ENCODE measurements around the gene TMC8. TPM values are rescaled to one million over a fixed set of nuclear protein-coding genes. Genes with fewer than 3 reads are reported as not detected.
A peak's percentile ranks its signal among the peaks of the same experiment; 100 is the strongest.
"Not testable (repeated sequence)": the region's sequence is repeated elsewhere in the genome, so short reads cannot be mapped to it uniquely, and the experiment has no call there.

The TMC8 gene, protein sequence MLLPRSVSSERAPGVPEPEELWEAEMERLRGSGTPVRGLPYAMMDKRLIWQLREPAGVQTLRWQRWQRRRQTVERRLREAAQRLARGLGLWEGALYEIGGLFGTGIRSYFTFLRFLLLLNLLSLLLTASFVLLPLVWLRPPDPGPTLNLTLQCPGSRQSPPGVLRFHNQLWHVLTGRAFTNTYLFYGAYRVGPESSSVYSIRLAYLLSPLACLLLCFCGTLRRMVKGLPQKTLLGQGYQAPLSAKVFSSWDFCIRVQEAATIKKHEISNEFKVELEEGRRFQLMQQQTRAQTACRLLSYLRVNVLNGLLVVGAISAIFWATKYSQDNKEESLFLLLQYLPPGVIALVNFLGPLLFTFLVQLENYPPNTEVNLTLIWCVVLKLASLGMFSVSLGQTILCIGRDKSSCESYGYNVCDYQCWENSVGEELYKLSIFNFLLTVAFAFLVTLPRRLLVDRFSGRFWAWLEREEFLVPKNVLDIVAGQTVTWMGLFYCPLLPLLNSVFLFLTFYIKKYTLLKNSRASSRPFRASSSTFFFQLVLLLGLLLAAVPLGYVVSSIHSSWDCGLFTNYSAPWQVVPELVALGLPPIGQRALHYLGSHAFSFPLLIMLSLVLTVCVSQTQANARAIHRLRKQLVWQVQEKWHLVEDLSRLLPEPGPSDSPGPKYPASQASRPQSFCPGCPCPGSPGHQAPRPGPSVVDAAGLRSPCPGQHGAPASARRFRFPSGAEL
- total RNA-seq (100 to 1,000 TPM; 117 to 126 TPM), polyA plus RNA-seq (139 TPM)

DNA sequence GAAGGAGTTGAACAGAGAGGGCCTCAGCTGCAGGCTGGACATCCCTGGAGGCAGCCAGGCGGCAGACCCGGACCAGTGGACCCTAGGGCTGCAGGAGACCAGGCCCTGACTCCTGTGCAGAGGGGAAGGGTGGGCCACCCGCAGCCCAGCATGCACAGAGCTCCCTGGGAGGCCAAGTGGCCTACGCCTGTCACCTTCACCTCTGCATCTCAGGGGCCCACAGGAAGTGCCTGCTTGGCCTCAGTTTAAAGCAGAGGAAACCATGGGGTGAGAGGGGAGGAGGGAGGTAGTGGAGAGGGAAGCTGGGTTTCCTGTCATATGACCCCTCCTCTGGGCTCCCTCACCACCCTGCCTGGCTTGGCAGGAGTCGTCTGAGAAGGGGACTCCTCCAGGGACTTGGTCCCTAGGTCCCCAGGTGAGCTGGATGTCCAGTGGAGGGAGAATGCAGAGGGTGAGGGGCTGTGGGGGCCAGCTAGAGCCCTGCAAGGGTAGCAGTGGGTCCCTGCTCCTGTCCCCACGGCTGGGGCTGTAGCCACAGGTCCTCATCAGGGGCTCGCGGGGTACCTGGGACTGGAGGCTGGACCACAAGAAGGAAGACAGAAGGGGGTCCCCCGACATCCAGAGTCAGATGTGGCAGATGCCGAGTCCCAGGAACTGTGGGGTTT lies at the start of gene TMC8:
Gene TMC8, plus strand, starts transcription at position 335 of the 665 bp plus-strand sequence. CDS start 818 bp downstream, outside the sequence.
- H3K36me3 ChIP-seq (ENCODE audit: insufficient read depth, low read length), result peaks cover 39% of the 10 kb centered on the region
- H3K27me3 Mint-ChIP-seq, result peaks cover 0 to 3% of the 10 kb centered on the region in 2 donors
- H3K27ac ChIP-seq (ENCODE audit: low read depth, low read length), result peak within 1 kb of the TSS; percentile 70
- H3K27ac Mint-ChIP-seq, result peak within 1 kb of the TSS; percentile 95 to 98 (median 96)
- peak within 1 kb of the TSS; percentile 86 to 100 (median 99) for H3K4me3 Mint-ChIP-seq
- H3K9me3 Mint-ChIP-seq, result peaks cover 0 to 2% (median 0%) of the 10 kb centered on the region in 5 donors
- H3K9me3 ChIP-seq (ENCODE audit: low read length), result no peaks in the 10 kb centered on the region
- POLR2A ChIA-PET, result interaction anchor here (0.6 to 17.3 kb wide), 7 partner anchors 6 to 1949 kb away, joined by 3 to 333 read pairs (median 6); partner anchors contain the start of genes TMC6, TMC8 and TNRC6C
- H3K4me3 ChIP-seq (ENCODE audit: low read length), result peak within 1 kb of the TSS; percentile 96
- peak; percentile 70 to 93 (median 91) for DNase-seq
- no peaks in the 10 kb centered on the region for H3K27me3 ChIP-seq (ENCODE audit: insufficient read depth, low read length, poor library complexity, severe bottlenecking)
- peaks cover 64% of the 10 kb centered on the region for H3K4me1 ChIP-seq (ENCODE audit: insufficient read depth, low read length)
- CTCF ChIA-PET, result interaction anchor here (1.0 to 2.1 kb wide), 9 partner anchors 8 to 46 kb away, joined by 3 to 12 read pairs (median 5); no protein-coding TSS in a partner anchor
- peaks cover 48 to 67% (median 52%) of the 10 kb centered on the region in 3 donors for H3K4me1 Mint-ChIP-seq
- H3K36me3 Mint-ChIP-seq, result peaks cover 3 to 64% (median 10%) of the 10 kb centered on the region in 3 donors

DNA sequence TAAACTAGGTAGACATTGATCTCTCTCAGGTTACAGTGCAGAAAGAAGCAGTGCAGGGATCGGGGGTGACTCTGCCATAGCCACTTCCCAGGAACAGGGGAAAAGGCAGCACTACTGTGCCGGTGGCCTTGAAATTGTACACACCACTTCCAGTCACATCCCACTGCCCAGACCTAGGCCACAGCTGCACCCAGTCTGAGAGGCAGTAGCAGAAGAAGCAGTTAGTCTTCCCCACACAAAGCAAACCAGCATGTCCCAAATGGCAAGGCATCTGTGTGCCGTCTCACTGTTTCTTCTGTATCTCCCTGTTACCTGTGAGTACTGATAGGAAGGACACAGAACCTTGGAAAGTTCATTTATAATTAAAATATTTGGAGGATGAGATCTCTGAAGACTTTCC lies 49.0 kb upstream of the TMC8 start:
- Histone ChIP-seq H3K4me1 (ENCODE audit: insufficient read depth, low read length) (no peaks in the 10 kb centered on the region), H3K4me3 (ENCODE audit: low read length) (no peak overlapping the region), H3K9me3 (ENCODE audit: low read length) (no peaks in the 10 kb centered on the region), H3K27ac (ENCODE audit: low read depth, low read length) (peak overlapping the region; percentile 29), H3K27me3 (ENCODE audit: insufficient read depth, low read length, poor library complexity, severe bottlenecking) (no peaks in the 10 kb centered on the region), H3K36me3 (ENCODE audit: insufficient read depth, low read length) (peaks cover 51% of the 10 kb centered on the region)
- Mint-ChIP-seq H3K4me1 (peaks cover 0 to 3% (median 2%) of the 10 kb centered on the region in 3 donors), H3K27ac (peak overlapping the region in 1 of 8 donors; percentile 83), H3K9me3 (no peaks in the 10 kb centered on the region), H3K36me3 (peaks cover 4 to 94% (median 24%) of the 10 kb centered on the region in 3 donors), H3K27me3 (no peaks in the 10 kb centered on the region), H3K4me3 (no peak overlapping the region)
- ChIA-PET CTCF (no interaction called here), POLR2A (no interaction called here)
- DNase-seq, result no peak

DNA sequence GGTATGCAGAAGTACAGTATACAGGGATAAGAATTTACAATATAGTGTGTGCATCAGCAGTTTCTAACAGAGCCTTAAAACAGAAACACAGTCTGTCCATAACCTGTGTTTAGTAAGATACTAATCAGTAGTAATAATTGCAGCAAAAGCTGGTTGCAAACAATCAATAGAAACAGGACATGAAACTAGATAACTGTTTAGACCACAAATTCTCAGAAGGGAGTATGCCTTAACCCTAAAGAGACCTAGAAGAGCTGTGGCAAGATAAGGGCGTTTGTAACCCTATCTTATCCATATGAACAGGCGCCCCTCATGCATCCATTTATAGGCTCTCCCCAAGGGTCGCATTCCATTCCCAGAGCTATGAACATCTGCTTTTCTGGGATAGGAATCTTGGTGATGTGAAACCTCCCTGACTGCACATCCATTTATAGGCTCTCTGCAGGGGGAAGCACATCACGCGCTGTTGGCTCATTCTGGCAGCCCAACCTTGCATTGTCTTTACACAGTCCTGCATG lies 48.2 kb upstream of the TMC8 start:
- DNase-seq, result not testable (repeated sequence)
- H3K27ac Mint-ChIP-seq, result peak overlapping the region in 3 of 8 donors; percentile 34 to 66 (median 39)

DNA sequence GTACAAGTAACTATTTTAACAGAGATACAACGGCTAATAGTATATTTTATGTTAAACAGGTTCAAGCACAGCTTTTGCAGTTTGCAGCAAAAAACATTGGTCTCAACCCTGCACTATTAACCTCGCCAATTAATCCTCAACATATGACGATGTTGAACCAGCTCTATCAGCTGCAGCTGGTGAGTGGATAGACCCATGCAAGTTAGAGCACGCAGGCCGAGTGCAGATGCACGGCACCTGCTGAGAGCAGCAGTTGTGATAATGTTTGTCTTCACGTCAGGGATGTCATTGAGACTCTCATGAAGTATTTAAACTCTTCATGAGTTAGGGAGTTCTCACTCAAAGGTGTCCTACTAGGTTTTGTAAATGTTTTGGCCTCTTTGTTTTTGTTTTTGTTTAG lies 47.6 kb upstream of the TMC8 start:
- Mint-ChIP-seq H3K27me3 (no peaks in the 10 kb centered on the region), H3K4me3 (no peak overlapping the region), H3K27ac (no peak overlapping the region), H3K4me1 (peaks cover 0 to 3% (median 2%) of the 10 kb centered on the region in 3 donors), H3K36me3 (peaks cover 7 to 93% (median 22%) of the 10 kb centered on the region in 3 donors), H3K9me3 (no peaks in the 10 kb centered on the region)
- DNase-seq, result no peak
- H3K9me3 ChIP-seq (ENCODE audit: low read length), result no peaks in the 10 kb centered on the region
- no peaks in the 10 kb centered on the region for H3K27me3 ChIP-seq (ENCODE audit: insufficient read depth, low read length, poor library complexity, severe bottlenecking)
- H3K4me1 ChIP-seq (ENCODE audit: insufficient read depth, low read length), result no peaks in the 10 kb centered on the region
- POLR2A ChIA-PET, result no interaction called here
- no peak overlapping the region for H3K4me3 ChIP-seq (ENCODE audit: low read length)
- H3K27ac ChIP-seq (ENCODE audit: low read depth, low read length), result no peak overlapping the region
- CTCF ChIA-PET, result interaction anchor here (0.6 to 1.7 kb wide), 3 partner anchors 9 to 239 kb away, joined by 4 read pairs; no protein-coding TSS in a partner anchor
- peaks cover 49% of the 10 kb centered on the region for H3K36me3 ChIP-seq (ENCODE audit: insufficient read depth, low read length)

More for the DNA sequence above, 48.2 kb upstream of the TMC8 start:
- H3K4me1 ChIP-seq (ENCODE audit: insufficient read depth, low read length); H3K4me3 ChIP-seq (ENCODE audit: low read length); H3K27me3 Mint-ChIP-seq; H3K9me3 ChIP-seq (ENCODE audit: low read length); POLR2A ChIA-PET; H3K9me3 Mint-ChIP-seq; H3K27me3 ChIP-seq (ENCODE audit: insufficient read depth, low read length, poor library complexity, severe bottlenecking); H3K4me1 Mint-ChIP-seq; H3K4me3 Mint-ChIP-seq: not testable (repeated sequence)
- Histone ChIP-seq H3K27ac (ENCODE audit: low read depth, low read length) (peak overlapping the region; percentile 29), H3K36me3 (ENCODE audit: insufficient read depth, low read length) (peaks cover 49% of the 10 kb centered on the region)
- peaks cover 7 to 93% (median 23%) of the 10 kb centered on the region in 3 donors for H3K36me3 Mint-ChIP-seq
- CTCF ChIA-PET, result interaction anchor here (1.6 to 1.7 kb wide), 2 partner anchors 9 to 34 kb away, joined by 4 read pairs; no protein-coding TSS in a partner anchor

DNA sequence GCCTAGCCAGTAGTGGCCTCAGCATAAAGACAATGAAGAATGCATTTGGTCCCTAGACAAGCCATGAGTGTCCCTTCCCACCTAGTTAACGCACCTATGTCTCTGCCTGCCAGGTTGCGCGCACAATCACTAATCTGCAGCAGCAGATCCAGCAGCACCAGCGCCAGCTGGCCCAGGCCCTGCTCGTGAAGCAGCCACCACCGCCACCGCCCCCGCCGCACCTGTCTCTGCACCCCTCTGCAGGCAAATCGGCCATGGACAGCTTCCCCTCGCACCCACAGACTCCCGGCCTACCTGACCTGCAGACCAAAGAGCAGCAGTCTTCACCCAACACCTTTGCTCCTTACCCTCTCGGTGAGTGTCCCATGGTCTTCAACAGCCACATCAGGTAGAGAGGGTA lies 43.8 kb upstream of the TMC8 start:
- Mint-ChIP-seq H3K9me3 (no peaks in the 10 kb centered on the region), H3K27ac (peak overlapping the region in 3 of 8 donors; percentile 23 to 58 (median 33)), H3K4me3 (no peak overlapping the region), H3K4me1 (peaks cover 0 to 3% (median 2%) of the 10 kb centered on the region in 3 donors), H3K36me3 (peaks cover 7 to 93% (median 18%) of the 10 kb centered on the region in 3 donors), H3K27me3 (no peaks in the 10 kb centered on the region)
- Histone ChIP-seq H3K4me3 (ENCODE audit: low read length) (no peak overlapping the region), H3K27me3 (ENCODE audit: insufficient read depth, low read length, poor library complexity, severe bottlenecking) (no peaks in the 10 kb centered on the region), H3K27ac (ENCODE audit: low read depth, low read length) (no peak overlapping the region), H3K9me3 (ENCODE audit: low read length) (no peaks in the 10 kb centered on the region), H3K36me3 (ENCODE audit: insufficient read depth, low read length) (peaks cover 52% of the 10 kb centered on the region), H3K4me1 (ENCODE audit: insufficient read depth, low read length) (no peaks in the 10 kb centered on the region)
- CTCF ChIA-PET, result interaction anchor here (1.1 kb wide), 1 partner anchor 165 kb away, joined by 3 read pairs; no protein-coding TSS in a partner anchor
- no peak for DNase-seq
- POLR2A ChIA-PET, result no interaction called here

DNA sequence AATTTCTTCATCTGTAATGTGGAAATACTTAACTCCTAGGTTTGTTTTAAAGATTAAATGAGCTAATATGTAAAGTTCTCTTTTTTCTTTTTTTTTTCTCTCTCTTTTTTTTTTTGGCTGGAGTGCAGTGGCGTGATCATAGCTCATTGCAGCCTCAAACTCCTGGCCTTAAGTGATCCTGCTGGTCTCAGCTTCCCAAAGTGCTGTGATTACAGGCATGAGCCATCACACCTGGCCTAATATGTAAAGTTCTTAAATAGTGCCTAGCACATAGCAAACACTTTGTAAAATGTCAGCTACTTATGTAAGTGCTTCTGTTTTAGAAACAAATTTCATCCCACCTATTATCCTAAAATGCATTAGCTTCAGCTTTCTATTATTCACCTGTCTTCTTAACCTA lies 42.0 kb upstream of the TMC8 start:
- no peak overlapping the region for H3K4me3 Mint-ChIP-seq
- peak overlapping the region in 2 of 8 donors; percentile 12 to 21 for H3K27ac Mint-ChIP-seq
- ChIA-PET CTCF (interaction anchor here (0.6 to 1.5 kb wide), 2 partner anchors 88 to 163 kb away, joined by 3 to 5 read pairs; no protein-coding TSS in a partner anchor), POLR2A (interaction anchor here (0.6 kb wide), 1 partner anchor 565 kb away, joined by 4 read pairs; no protein-coding TSS in a partner anchor)
- Histone ChIP-seq H3K9me3 (ENCODE audit: low read length) (no peaks in the 10 kb centered on the region), H3K27me3 (ENCODE audit: insufficient read depth, low read length, poor library complexity, severe bottlenecking) (no peaks in the 10 kb centered on the region), H3K27ac (ENCODE audit: low read depth, low read length) (no peak overlapping the region), H3K36me3 (ENCODE audit: insufficient read depth, low read length) (peaks cover 63% of the 10 kb centered on the region), H3K4me3 (ENCODE audit: low read length) (no peak overlapping the region), H3K4me1 (ENCODE audit: insufficient read depth, low read length) (no peaks in the 10 kb centered on the region)
- H3K36me3 Mint-ChIP-seq, result peaks cover 7 to 92% (median 18%) of the 10 kb centered on the region in 3 donors
- DNase-seq, result no peak
- no peaks in the 10 kb centered on the region for H3K9me3 Mint-ChIP-seq
- no peaks in the 10 kb centered on the region for H3K27me3 Mint-ChIP-seq
- H3K4me1 Mint-ChIP-seq, result peaks cover 0 to 3% (median 2%) of the 10 kb centered on the region in 3 donors

DNA sequence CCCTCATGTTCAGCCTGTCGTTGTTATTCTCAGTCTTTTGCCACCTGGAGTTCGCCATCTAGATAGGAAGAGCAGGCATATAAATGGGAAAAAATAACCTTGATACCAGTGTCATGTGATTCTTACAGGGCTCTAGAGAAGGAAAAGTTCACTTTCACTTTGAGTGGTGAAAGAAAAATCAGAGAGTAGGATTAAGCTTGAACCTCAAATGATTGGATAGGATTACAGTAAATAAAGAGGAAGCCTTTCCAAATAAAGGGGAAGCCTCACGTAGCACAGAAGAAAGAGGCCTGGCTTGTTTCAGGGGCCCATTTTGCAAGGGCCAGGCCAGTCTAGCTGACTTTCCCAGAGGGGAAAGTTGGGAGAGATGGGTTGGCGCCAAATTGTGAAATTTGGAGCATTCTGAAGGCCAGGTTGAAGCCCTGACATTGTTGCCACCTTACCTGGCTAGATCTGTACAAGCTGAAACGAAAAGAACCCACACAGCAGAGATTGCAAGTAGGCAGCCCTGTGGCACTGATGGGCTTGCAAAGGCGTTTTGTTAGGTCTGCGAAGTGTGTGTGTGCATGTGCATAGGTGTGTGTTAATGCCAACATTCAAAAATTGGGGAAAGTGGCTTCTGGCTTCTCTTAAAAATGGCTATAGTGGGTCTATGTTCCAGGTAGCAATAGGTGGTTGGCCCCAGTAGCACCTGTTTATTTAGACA lies 40.8 kb upstream of the TMC8 start:
- H3K27ac Mint-ChIP-seq, result peak overlapping the region in 1 of 8 donors; percentile 72
- POLR2A ChIA-PET, result no interaction called here

More for the DNA sequence above, 40.8 kb upstream of the TMC8 start:
- Mint-ChIP-seq H3K36me3 (peaks cover 7 to 95% (median 20%) of the 10 kb centered on the region in 3 donors), H3K4me1 (peaks cover 0 to 3% (median 2%) of the 10 kb centered on the region in 3 donors), H3K9me3 (no peaks in the 10 kb centered on the region), H3K4me3 (no peak overlapping the region), H3K27me3 (no peaks in the 10 kb centered on the region)
- Histone ChIP-seq H3K9me3 (ENCODE audit: low read length) (no peaks in the 10 kb centered on the region), H3K27me3 (ENCODE audit: insufficient read depth, low read length, poor library complexity, severe bottlenecking) (no peaks in the 10 kb centered on the region), H3K27ac (ENCODE audit: low read depth, low read length) (no peak overlapping the region), H3K4me3 (ENCODE audit: low read length) (no peak overlapping the region), H3K4me1 (ENCODE audit: insufficient read depth, low read length) (no peaks in the 10 kb centered on the region), H3K36me3 (ENCODE audit: insufficient read depth, low read length) (peaks cover 66% of the 10 kb centered on the region)
- DNase-seq, result no peak
- CTCF ChIA-PET, result interaction anchor here (1.7 kb wide), 1 partner anchor 87 kb away, joined by 4 read pairs; no protein-coding TSS in a partner anchor
